HepG2 (cell line): ENCODE results near the gene SPSB2. TPM values are rescaled to one million over a fixed set of nuclear protein-coding genes. Genes with fewer than 3 reads are reported as not detected.

Experiments used
- DR1 ChIP-seq: sonication (generic); formaldehyde crosslinking; IDR thresholded peaks from 2 replicates; pipeline ENCODE4 v1.8.0; 2021; ENCODE audit warnings: mild to moderate bottlenecking, missing genetic modification reagents, inconsistent platforms
- HMGXB3 ChIP-seq: sonication (generic); formaldehyde crosslinking; IDR thresholded peaks from 2 replicates; pipeline ENCODE4 v1.4.0; 2020; ENCODE audit warnings: missing genetic modification reagents, borderline replicate concordance
- KAT7 ChIP-seq: IDR thresholded peaks from 2 replicates; pipeline ENCODE4 v1.6.1; 2018; ENCODE audit warnings: borderline replicate concordance, missing compliant biosample characterization
- NAIF1 ChIP-seq: sonication (generic); formaldehyde crosslinking; IDR thresholded peaks from 2 replicates; pipeline ENCODE4 v1.5.0; 2020; ENCODE audit warnings: mild to moderate bottlenecking, missing genetic modification reagents, borderline replicate concordance
- NCOR1 ChIP-seq: fragments of 200-600 bp; sonication (generic); IDR thresholded peaks from 2 replicates; pipeline ENCODE4 v1.7.0; 2017; ENCODE audit warnings: antibody characterized with exemption, low read length, borderline replicate concordance
- NR2F1 ChIP-seq, 2 experiments: fragments of 450-650 bp in 1 of 2; formaldehyde crosslinking in 1 of 2; IDR thresholded peaks; 2 replicates each; pipeline versions ENCODE4 v1.5.0 to v1.6.1; 2016 to 2020; ENCODE audit warnings: mild to moderate bottlenecking in 1 of 2, missing compliant biosample characterization in 1 of 2, missing genetic modification reagents in 1 of 2, moderate library complexity in 1 of 2
- RCOR2 ChIP-seq: IDR thresholded peaks from 2 replicates; pipeline ENCODE4 v1.6.1; 2016; ENCODE audit warnings: missing biosample characterization, missing genetic modification reagents
- TBL1XR1 ChIP-seq: fragments of 150-350 bp; IDR thresholded peaks from 2 replicates; pipeline ENCODE4 v1.6.1; 2014; ENCODE audit warnings: borderline replicate concordance, low read length; ENCODE audit not compliant: partially characterized antibody
- TIGD3 ChIP-seq: sonication (generic); formaldehyde crosslinking; IDR thresholded peaks from 2 replicates; pipeline ENCODE4 v1.5.1; 2020; ENCODE audit warnings: mild to moderate bottlenecking, missing genetic modification reagents, borderline replicate concordance
- TOPORS ChIP-seq: sonication (generic); formaldehyde crosslinking; IDR thresholded peaks from 2 replicates; pipeline ENCODE4 v1.8.0; 2023; ENCODE audit warnings: mild to moderate bottlenecking, missing genetic modification reagents
- ZBTB38 ChIP-seq: sonication (generic); formaldehyde crosslinking; IDR thresholded peaks from 2 replicates; pipeline ENCODE4 v1.5.1; 2020; ENCODE audit warnings: mild to moderate bottlenecking, missing genetic modification reagents
- ZMYM4 ChIP-seq: sonication (generic); formaldehyde crosslinking; IDR thresholded peaks from 2 replicates; pipeline ENCODE4 v1.8.1; 2023; ENCODE audit warnings: mild to moderate bottlenecking, missing genetic modification reagents
- ZNF282 ChIP-seq: fragments of 450-650 bp; IDR thresholded peaks from 2 replicates; pipeline ENCODE4 v1.6.1; 2018; ENCODE audit not compliant: partially characterized antibody
- ZNF329 ChIP-seq: sonication (generic); formaldehyde crosslinking; IDR thresholded peaks from 2 replicates; pipeline ENCODE4 v1.9.0; 2021; ENCODE audit warnings: low read depth, mild to moderate bottlenecking, missing genetic modification reagents
- polyA plus RNA-seq, 8 experiments: library from polyadenylated mRNA; depleted of rRNA in 3 of 8; stranded (reverse) in 7 of 8; unstranded in 1 of 8; fragments of >200 nt; fragmentation: Illumina TruSeq in 4 of 8; extraction: Trizol in 4 of 8; gene quantifications; 2 replicates each; pipeline versions ENCODE4 v1.2.1 to v1.2.3, GENCODE V29; 2011 to 2016; ENCODE audit warnings: low read depth in 4 of 8, missing spikeins in 1 of 8, mixed read lengths in 1 of 8; ENCODE audit not compliant: insufficient read depth in 1 of 8
- total RNA-seq, 5 experiments: library from RNA; depleted of rRNA; stranded (reverse); fragments of >200 nt; fragmentation: Illumina TruSeq; extraction: Trizol; gene quantifications; 2 replicates each; pipeline ENCODE4 v1.2.3, GENCODE V29; 2016; ENCODE audit warnings: low read depth in 1 of 5
- TF ChIP-seq, protein P1 (sequence below): sonication (generic); formaldehyde crosslinking; IDR thresholded peaks from 2 replicates; pipeline ENCODE4 v1.5.0; 2020; ENCODE audit warnings: mild to moderate bottlenecking, low read depth, missing genetic modification reagents, borderline replicate concordance
- TF ChIP-seq, protein P2 (sequence below): sonication (generic); formaldehyde crosslinking; IDR thresholded peaks from 2 replicates; pipeline ENCODE4 v1.4.0; 2020; ENCODE audit warnings: missing genetic modification reagents, borderline replicate concordance

The SPSB2 gene
- total and polyA plus RNA-seq, 2 of the 13 experiments (the other 11 are each of a cell fraction or from before 2014, with no cell fraction given), result 2.0 to 6.2 TPM

DNA sequence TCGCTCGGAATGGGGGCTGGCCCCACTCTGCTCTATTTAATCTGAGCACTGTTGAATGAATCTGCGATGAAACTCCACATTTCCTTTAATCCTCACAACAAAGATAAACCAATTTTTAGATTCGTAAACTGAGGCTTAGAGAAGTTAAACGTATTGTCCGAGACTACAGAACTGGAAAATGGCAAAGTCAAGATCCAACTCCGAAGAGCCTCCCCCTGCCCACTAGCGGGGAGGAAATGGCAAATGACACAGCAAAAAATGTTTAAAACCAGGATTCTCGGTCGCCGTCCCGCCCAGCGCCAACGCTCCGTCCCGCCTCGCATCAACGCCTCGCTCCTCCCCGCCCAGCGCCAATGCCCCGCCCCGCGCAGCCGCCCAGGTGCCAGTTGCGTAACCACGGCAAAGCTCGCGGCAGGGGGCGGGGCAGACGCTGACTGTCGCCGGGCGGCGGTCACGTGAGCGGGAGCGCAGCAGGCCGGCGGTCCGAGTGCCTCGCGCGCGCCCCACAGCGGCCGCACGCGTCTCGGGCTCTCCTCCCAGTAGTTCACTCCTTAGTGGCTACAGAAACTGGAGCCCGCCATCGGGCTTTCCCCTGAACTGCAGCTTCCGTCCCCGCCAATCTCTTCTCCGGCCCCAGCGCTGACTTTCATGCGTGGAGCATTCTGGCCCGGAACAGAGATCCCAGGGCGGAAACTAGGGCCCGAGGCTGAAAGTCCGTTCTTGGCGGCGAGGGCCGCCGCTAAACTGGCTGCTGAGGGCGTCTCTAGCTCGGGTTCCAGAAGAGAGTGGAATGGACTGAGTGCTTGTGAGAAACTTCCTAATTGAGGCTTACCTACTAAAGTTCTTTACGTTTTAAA lies 17.9 kb upstream of the SPSB2 start (continued):
- TF ChIP-seq ZMYM4 (CRISPR knock-in tag) (peak; percentile 95), TBL1XR1 (no peak), TOPORS (CRISPR knock-in tag) (no peak), RCOR2 (CRISPR knock-in tag) (no peak), ZBTB38 (CRISPR knock-in tag) (peak; percentile 93), DR1 (CRISPR knock-in tag) (peak; percentile 62), NCOR1 (no peak; the same call in 1 of the 2 replicates), ZNF282 (no peak), TIGD3 (CRISPR knock-in tag) (no peak), NR2F1 (CRISPR knock-in tag; IDR thresholded peaks at IDR 0.05) (no peak), NAIF1 (peak; percentile 69; the same call in 1 of the 2 replicates), KAT7 (CRISPR knock-in tag) (peak; percentile 79; the same call in 1 of the 2 replicates), HMGXB3 (no peak), ZNF329 (CRISPR knock-in tag) (peak; percentile 65; the same call in 1 of the 2 replicates)
- TF ChIP-seq, protein P1, sequence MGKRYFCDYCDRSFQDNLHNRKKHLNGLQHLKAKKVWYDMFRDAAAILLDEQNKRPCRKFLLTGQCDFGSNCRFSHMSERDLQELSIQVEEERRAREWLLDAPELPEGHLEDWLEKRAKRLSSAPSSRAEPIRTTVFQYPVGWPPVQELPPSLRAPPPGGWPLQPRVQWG, result no peak
- TF ChIP-seq, protein P2, sequence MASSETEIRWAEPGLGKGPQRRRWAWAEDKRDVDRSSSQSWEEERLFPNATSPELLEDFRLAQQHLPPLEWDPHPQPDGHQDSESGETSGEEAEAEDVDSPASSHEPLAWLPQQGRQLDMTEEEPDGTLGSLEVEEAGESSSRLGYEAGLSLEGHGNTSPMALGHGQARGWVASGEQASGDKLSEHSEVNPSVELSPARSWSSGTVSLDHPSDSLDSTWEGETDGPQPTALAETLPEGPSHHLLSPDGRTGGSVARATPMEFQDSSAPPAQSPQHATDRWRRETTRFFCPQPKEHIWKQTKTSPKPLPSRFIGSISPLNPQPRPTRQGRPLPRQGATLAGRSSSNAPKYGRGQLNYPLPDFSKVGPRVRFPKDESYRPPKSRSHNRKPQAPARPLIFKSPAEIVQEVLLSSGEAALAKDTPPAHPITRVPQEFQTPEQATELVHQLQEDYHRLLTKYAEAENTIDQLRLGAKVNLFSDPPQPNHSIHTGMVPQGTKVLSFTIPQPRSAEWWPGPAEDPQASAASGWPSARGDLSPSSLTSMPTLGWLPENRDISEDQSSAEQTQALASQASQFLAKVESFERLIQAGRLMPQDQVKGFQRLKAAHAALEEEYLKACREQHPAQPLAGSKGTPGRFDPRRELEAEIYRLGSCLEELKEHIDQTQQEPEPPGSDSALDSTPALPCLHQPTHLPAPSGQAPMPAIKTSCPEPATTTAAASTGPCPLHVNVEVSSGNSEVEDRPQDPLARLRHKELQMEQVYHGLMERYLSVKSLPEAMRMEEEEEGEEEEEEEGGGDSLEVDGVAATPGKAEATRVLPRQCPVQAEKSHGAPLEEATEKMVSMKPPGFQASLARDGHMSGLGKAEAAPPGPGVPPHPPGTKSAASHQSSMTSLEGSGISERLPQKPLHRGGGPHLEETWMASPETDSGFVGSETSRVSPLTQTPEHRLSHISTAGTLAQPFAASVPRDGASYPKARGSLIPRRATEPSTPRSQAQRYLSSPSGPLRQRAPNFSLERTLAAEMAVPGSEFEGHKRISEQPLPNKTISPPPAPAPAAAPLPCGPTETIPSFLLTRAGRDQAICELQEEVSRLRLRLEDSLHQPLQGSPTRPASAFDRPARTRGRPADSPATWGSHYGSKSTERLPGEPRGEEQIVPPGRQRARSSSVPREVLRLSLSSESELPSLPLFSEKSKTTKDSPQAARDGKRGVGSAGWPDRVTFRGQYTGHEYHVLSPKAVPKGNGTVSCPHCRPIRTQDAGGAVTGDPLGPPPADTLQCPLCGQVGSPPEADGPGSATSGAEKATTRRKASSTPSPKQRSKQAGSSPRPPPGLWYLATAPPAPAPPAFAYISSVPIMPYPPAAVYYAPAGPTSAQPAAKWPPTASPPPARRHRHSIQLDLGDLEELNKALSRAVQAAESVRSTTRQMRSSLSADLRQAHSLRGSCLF (CRISPR knock-in tag), result no peak
